Left forelimb (tissue), 1 donor: ENCODE measurements around the gene ASB4.
"Not testable (repeated sequence)": the region's sequence is repeated elsewhere in the genome, so short reads cannot be mapped to it uniquely, and the experiment has no call there.

Source experiments
- DNase-seq: peaks from one replicate; pipeline ENCODE4 v3.0.0-alpha.2; 2018; ENCODE audit warnings: low spot score

The ASB4 gene

DNA sequence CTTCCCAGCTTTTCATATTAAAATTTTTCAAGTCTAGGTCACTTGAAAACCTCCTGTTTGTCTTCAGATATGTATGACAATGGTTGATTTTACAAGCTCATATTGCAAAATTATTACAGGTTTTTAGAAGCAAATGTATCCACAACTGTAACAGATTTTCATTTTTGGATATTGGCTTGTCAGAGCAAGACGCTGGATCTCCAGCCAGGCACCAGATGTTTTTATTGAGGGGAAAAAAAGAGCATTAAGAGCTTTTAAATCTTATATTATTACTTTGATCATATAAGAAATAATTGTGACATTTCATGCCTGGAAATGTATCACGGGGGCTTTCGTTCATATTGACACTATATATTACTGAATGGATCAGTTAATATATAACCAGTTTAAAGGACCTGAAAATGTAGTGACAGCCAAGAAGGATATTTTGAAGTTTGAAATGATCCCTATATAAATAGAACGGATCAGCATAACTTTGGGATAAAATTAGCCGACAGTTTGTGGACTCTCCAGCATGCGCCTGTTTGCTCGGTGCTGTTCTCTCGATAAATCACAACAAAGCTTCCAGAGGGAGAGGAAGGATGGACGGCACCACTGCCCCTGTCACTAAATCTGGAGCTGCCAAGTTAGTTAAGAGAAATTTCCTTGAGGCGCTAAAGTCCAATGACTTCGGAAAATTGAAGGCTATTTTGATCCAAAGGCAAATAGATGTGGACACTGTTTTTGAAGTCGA lies at the start of gene ASB4:
Gene ASB4, plus strand, starts transcription at position 553 of the 733 bp plus-strand sequence. Its CDS starts 29 bp downstream, at position 582.
- no peak for DNase-seq

GRCh38 chr7:95436407-95436806 lies 49.3 kb upstream of the ASB4 start:
- no peak for DNase-seq

- DNase-seq, result no peak
Measured at GRCh38 chr7:95440394-95441038, 45.2 kb upstream of the ASB4 start.

DNA sequence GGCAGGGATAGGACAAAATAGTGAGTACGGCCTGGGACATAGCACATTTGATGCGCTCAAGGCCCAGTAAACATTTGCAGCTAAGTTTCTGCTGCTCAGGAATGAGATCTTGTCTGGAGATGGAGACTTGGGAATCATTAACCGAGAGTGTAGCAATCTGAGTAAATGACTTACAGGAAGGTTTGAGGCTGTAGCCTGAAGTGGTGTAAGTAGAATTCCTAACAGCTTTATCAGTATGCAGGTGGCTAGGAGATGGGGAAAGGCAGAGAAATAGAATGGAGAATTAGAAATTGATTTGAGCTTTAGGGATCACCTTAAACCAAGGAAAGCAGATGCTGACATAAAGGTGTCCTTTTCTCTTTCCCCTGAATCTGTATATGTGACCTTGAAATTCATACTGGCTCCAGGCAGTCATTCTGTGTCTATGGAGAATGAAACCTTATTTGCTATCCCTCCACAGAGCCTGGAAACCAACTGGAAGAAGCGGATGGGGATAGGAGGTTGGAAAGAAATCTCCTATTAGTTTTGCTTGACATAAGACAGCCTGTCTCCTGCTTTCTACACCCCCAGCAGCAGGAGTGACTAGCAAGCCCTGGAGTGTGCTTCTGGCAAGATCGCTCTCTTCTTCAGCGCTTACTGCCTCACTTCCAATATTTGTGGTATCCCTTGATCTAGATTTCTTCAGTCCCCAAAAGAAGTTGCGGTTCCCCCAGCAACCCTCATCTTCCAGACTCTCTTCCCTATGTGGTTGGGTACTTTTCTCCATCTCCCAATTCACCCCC lies 44.5 kb upstream of the ASB4 start:
- DNase-seq, result no peak

DNA sequence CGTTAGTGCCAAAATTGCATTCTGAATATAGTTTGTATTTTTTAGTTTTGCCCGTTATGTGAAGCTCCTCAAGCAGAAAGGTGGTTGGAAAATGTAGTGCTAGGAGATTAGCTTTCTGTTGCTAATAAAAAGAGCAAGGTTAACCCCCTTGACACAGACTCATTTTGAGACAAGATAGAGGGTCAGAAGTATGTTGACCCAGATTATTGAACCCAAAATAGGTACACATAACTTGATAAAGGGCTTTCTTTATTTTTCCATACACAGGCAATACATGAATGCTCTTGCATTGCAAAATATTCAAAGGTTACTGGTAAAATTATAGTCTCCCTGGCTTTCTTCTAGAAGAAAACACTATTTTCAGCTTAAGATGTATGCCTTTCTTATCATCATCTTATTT lies 40.9 kb upstream of the ASB4 start:
- no peak for DNase-seq

- DNase-seq, result no peak
Measured at GRCh38 chr7:95446618-95447017, 39.1 kb upstream of the ASB4 start.

- DNase-seq, result no peak
Measured at GRCh38 chr7:95454438-95455045, 31.2 kb upstream of the ASB4 start.

DNA sequence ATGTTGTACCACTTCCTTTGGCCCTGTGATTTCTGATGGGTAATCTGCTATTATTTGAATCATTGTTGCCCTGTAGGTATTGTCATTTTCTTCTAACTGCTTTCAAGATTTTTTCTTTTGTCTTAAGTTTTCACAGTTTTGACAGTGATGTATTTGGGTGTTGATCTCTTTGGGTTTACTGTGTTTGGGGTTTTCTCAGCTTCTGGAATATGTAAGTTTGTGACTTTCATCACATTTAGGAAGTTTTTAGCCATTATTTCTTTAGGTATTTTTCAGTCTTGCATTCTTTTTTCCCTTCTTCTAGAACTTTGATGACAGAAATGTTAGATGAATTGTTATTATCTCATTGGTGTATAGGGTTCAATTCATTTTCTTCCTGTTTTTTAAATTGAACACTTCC lies 27.8 kb upstream of the ASB4 start:
- DNase-seq, result no peak

- DNase-seq, result not testable (repeated sequence)
Measured at GRCh38 chr7:95460653-95461052, 25.1 kb upstream of the ASB4 start.

DNA sequence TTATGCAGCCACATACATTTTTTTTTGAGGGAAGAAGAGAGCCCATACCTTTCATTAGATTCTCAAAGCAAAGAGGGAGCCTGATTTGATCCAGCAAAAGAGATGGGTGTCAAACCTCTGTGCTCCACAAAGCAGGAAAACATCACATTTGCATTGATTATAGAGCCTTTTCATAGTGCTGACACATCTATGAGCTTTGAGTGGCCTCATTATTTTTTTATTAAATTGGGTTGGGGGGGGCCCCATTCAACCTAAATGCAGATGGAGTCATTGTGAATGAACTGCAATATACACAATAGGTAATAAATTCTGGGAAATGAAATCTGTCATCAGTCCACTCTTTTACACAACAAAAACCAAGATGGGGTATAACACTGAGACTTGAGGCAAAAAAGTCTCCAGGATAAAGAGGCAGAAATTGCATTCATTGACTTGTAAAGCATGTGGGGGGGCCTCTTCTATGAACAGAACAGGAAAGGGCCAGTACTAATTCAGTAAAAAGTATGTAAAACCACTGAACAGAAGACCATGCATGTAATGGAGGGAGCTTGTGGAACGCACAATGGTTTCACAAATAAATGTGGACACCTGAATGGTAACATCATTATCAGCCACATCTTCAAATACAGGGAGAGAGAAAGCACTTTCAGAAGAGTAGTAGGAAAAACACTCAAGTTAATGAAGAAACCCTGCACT lies 17.7 kb upstream of the ASB4 start:
- DNase-seq, result no peak

DNA sequence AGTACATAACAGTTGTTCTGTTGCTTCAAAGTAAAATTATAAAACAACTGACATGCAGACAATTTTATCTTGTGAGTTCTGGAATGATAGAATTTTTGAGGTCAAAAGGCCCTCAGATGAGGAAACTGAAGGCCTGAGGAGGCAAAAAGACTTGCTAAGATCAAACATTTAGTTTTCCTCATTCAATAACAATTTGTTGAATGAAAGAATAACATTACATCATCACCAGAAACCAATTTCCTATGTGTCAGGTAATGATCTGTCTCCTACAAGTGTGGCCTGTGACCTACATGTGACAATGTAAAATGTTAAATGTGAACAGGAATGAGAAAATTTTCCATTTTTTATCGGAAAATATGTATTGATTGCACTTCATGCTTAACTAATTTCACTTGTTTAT lies 16.6 kb upstream of the ASB4 start:
- DNase-seq, result no peak

DNA sequence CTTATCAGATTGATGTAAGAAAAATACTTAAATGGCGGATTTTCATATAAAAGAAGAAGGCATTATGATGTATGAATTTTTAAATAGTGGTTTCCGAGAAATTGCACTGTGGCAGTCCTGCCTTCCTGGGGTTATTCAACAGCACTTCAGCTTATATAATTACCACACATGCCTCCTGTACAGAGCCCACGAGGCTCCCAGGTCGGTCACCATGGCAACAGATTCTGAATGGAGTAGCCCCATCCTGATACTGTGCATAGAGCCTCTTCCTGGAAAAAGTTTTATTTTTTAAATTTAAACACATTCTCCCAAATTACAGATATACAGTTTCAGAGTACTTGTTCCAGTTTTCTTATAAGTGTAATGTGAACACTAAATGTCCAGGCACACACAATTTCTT lies 15.9 kb upstream of the ASB4 start:
- no peak for DNase-seq

- DNase-seq, result no peak
Measured at GRCh38 chr7:95470452-95470851, 15.3 kb upstream of the ASB4 start.

- no peak for DNase-seq
Measured at GRCh38 chr7:95471071-95471470, 14.7 kb upstream of the ASB4 start.

DNA sequence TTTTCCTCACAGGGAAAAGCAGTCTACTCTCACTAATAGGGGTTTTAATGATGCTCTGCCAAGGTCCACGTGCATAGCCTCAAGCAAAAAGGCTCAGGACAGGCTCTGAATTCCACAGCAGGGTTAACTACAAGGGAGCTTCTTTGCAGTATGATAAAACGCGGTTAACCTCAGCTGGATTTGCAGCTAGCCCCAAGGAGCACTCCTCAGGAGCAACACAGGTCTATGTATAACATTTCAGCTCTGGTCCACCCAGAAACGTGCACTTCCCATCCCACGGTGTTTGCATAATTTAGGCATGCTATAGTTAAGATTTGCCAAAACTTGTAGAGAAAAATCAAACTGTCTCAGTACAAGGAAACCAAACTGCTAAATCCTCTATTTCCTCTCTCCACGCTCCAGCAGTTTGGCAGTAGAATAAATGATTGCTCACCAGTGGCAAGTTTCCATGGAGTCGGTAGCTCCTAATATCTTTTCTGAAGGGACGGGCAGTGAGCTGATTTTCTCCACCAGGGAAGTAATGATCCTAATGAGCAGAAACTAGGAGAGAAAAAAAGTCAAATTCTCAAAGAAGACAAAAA lies 13.1 kb upstream of the ASB4 start:
- DNase-seq, result no peak

- DNase-seq, result peak; percentile 76
Measured at GRCh38 chr7:95473276-95473985, 12.3 kb upstream of the ASB4 start.

DNA sequence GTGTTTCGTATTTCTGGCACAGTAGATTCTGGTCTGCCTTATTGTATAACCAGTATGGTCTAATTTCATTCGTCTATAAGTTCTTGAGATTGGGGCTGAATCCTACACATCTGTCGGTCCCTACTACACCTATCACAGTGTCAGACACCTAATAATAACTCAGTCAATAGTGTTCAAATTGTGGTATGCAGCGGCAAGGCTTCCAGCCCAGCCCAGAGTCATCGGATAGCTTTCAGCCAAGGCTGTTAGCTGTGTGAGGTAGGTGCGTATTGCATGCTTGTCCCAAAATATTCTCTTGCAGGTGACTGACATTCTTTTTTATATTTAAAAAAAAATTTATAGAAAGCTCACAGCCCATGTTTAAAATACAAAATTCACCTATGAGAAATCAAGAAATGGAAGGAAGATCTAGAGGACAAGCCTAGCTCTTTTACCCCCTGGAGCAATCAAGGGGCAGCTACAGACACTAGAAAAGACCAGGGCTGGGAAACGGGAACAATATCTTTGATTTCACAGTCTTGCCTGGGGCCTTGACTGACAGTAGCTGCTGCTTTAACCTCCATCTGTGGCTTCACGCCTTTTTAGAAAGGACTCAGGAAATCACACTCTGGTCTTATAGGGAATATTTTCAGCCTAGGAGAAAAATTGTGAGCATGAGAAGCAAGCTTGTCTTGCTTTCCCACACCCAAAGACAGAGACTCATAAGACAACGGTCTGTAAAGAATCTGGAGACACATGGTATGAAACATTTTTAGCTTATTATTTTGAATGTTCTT lies 9.5 kb upstream of the ASB4 start:
- no peak for DNase-seq

DNA sequence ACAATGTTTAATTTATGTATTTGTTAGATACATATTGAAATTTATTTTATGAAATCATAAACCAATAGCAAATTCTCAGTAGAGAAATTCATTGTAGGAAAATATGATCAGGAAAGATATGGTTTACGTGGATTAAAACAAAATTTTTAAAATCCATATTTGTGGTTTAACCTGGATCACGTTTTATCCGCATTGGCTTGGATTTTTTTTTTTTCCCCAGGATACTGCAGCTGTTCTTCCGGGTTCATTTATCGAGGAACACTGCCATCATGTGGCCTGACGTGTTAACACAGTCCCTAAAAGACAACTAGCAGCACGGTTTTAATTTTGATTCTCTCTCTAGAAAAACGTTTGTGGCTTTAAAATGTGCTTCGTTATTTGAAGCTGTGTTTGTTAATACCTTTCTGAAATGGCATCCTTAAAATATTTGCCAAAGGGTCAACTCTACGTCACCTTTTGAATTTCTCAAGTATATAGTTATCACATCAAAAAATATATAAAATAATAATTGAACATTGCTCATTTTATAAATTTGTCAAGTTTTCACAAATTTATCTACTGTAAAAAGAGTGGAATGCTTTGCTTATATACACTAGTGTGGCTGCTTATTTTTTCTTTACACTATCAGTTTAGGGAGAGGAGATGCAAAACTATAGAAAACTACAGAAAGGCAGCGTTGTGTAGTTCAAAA lies 8.7 kb upstream of the ASB4 start:
- no peak for DNase-seq

DNA sequence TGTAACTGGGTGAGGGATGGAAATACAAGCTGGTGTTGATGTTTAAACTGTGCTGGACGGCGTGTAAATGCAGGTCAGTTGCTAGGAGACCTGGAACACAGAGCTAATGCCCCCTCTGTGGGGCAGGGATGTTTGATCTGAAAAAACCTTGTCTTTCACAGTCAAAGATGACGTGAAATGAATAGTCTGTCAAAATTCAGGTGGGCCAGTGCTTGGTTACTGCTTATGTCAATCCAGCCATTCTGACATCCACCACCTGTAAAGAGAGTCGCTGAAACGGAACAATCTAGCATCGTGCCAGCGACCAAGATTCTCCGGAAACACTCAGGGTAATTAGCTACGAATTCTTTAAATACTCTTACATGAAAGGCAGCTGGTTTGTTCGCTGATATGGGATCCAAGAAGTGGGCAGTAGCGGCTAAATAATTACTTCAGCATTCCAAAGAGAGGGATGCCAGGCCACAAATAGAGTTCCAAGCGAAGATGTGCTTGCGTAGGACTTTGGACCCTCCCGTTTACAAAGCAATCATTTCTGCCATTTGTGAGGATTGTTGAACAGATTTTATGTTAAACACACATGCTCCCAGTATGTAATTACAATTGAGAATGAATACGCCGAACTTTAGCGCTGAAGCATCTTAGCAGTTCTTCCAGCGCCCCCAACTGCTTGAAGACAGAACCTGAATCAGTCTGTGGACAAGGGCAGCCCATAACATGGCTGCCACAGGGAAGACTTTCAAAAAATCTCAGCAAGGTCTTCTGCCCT lies 7.3 kb upstream of the ASB4 start:
- no peak for DNase-seq
